ENCODE data around the gene ATP1A1. TPM values are rescaled to one million over a fixed set of nuclear protein-coding genes. Genes with fewer than 3 reads are reported as not detected.

The ATP1A1 gene
- total RNA-seq, 1 experiment from 2014 or later, result 181 TPM

- Histone ChIP-seq H3K36me3 (ENCODE audit: low read depth, low read length) (peaks cover 30% of the 10 kb centered on the region), H3K79me2 (ENCODE audit: low read length) (peaks cover 73% of the 10 kb centered on the region), H3K4me3 (ENCODE audit: low read length) (no peak overlapping the region), H3K9me3 (ENCODE audit: low read length) (no peaks in the 10 kb centered on the region), H3K9ac (ENCODE audit: low read length) (no peak overlapping the region), H3F3A (ENCODE audit: low read length, unreplicated experiment) (peaks cover 3% of the 10 kb centered on the region), H3K27ac (ENCODE audit: low read length) (no peak overlapping the region), H3K4me2 (ENCODE audit: low read length) (no peak overlapping the region), H4K20me1 (ENCODE audit: low read length) (peaks cover 57% of the 10 kb centered on the region), H3K9me2 (replicated peaks; ENCODE audit: low read length) (no peaks in the 10 kb centered on the region), H2AFZ (ENCODE audit: low read length) (no peak overlapping the region), H3K27me3 (ENCODE audit: low read length) (no peaks in the 10 kb centered on the region), H3K4me1 (ENCODE audit: insufficient read depth, low read length) (peaks cover 20% of the 10 kb centered on the region)
- TF ChIP-seq EZH2phosphoT487 (IDR thresholded peaks at IDR 0.05; ENCODE audit: borderline replicate concordance, low read length) (no peak), CTCF (conservative IDR thresholded peaks at IDR 0.05; ENCODE audit: low read depth, low read length) (no peak), EZH2 (IDR thresholded peaks at IDR 0.05; ENCODE audit: low read length, unreplicated experiment) (no peak)
- BruUV-seq (replicated peaks), result no TSS peak
- intact Hi-C loops (cut with micrococcal nuclease), result no loop called here
- ChIA-PET POLR2A (ENCODE audit: unreplicated experiment) (no interaction called here), CTCF (no interaction called here)
- DNase-seq (no peak), ATAC-seq (no peak)
Measured at GRCh38 chr1:116382321-116382720, 9.3 kb downstream of the ATP1A1 start.

GRCh38 chr1:116382857-116383483 is 9.9 kb downstream of the ATP1A1 start:
- intact Hi-C loops (cut with micrococcal nuclease), result no loop called here
- Histone ChIP-seq H3K36me3 (ENCODE audit: low read depth, low read length) (peaks cover 36% of the 10 kb centered on the region), H3K9me3 (ENCODE audit: low read length) (no peaks in the 10 kb centered on the region), H3K27ac (ENCODE audit: low read length) (no peak overlapping the region), H3K79me2 (ENCODE audit: low read length) (peaks cover 66% of the 10 kb centered on the region), H3K4me2 (ENCODE audit: low read length) (no peak overlapping the region), H4K20me1 (ENCODE audit: low read length) (peaks cover 54% of the 10 kb centered on the region), H3K27me3 (ENCODE audit: low read length) (no peaks in the 10 kb centered on the region), H3F3A (ENCODE audit: low read length, unreplicated experiment) (no peaks in the 10 kb centered on the region), H2AFZ (ENCODE audit: low read length) (no peak overlapping the region), H3K4me1 (ENCODE audit: insufficient read depth, low read length) (peaks cover 15% of the 10 kb centered on the region), H3K4me3 (ENCODE audit: low read length) (no peak overlapping the region), H3K9me2 (replicated peaks; ENCODE audit: low read length) (no peaks in the 10 kb centered on the region), H3K9ac (ENCODE audit: low read length) (no peak overlapping the region)
- no peak for DNase-seq
- ATAC-seq, result no peak
- no peak for TF ChIP-seq EZH2phosphoT487 (IDR thresholded peaks at IDR 0.05; ENCODE audit: borderline replicate concordance, low read length)
- TF ChIP-seq EZH2 (IDR thresholded peaks at IDR 0.05; ENCODE audit: low read length, unreplicated experiment), result no peak
- no peak for TF ChIP-seq CTCF (conservative IDR thresholded peaks at IDR 0.05; ENCODE audit: low read depth, low read length)
- no TSS peak for BruUV-seq (replicated peaks)
- ChIA-PET POLR2A (ENCODE audit: unreplicated experiment) (no interaction called here), CTCF (no interaction called here)

GRCh38 chr1:116386042-116386441 is 13.0 kb downstream of the ATP1A1 start:
- no peaks in the 10 kb centered on the region for H3F3A ChIP-seq (ENCODE audit: low read length, unreplicated experiment)
- no peak for DNase-seq
- no peak overlapping the region for H3K4me3 ChIP-seq (ENCODE audit: low read length)
- H2AFZ ChIP-seq (ENCODE audit: low read length), result no peak overlapping the region
- H3K9me3 ChIP-seq (ENCODE audit: low read length), result no peaks in the 10 kb centered on the region
- CTCF ChIA-PET, result no interaction called here
- H3K36me3 ChIP-seq (ENCODE audit: low read depth, low read length), result peaks cover 67% of the 10 kb centered on the region
- H3K27me3 ChIP-seq (ENCODE audit: low read length), result no peaks in the 10 kb centered on the region
- intact Hi-C loops (cut with micrococcal nuclease), result no loop called here
- peaks cover 36% of the 10 kb centered on the region for H3K79me2 ChIP-seq (ENCODE audit: low read length)
- no peak for TF ChIP-seq EZH2phosphoT487 (IDR thresholded peaks at IDR 0.05; ENCODE audit: borderline replicate concordance, low read length)
- no peak for TF ChIP-seq EZH2 (IDR thresholded peaks at IDR 0.05; ENCODE audit: low read length, unreplicated experiment)
- TF ChIP-seq CTCF (conservative IDR thresholded peaks at IDR 0.05; ENCODE audit: low read depth, low read length), result no peak
- no peak overlapping the region for H3K27ac ChIP-seq (ENCODE audit: low read length)
- no peaks in the 10 kb centered on the region for H3K4me1 ChIP-seq (ENCODE audit: insufficient read depth, low read length)
- no TSS peak for BruUV-seq (replicated peaks)
- ATAC-seq, result no peak
- POLR2A ChIA-PET (ENCODE audit: unreplicated experiment), result no interaction called here
- no peak overlapping the region for H3K9ac ChIP-seq (ENCODE audit: low read length)
- no peak overlapping the region for H3K4me2 ChIP-seq (ENCODE audit: low read length)
- peaks cover 25% of the 10 kb centered on the region for H4K20me1 ChIP-seq (ENCODE audit: low read length)
- H3K9me2 ChIP-seq (replicated peaks; ENCODE audit: low read length), result no peaks in the 10 kb centered on the region

Data from PC-3 (cell line).